Mesothelial cell of epicardium (in vitro differentiated cells): ENCODE data around the gene IRF8. TPM values are rescaled to one million over a fixed set of nuclear protein-coding genes. Genes with fewer than 3 reads are reported as not detected.
A peak's percentile ranks its signal among the peaks of the same experiment; 100 is the strongest.

Experiments used
- DNase-seq, 2 experiments: peaks; one replicate each; pipeline ENCODE4 v3.0.0; 2021; ENCODE audit warnings: low spot score in 2 of 2; ENCODE audit not compliant: unreplicated experiment in 2 of 2
- H3K27ac Mint-ChIP-seq: 2 replicates; pipeline ENCODE4 v1.8.0; 2021; ENCODE audit warnings: mixed read lengths
- H3K27me3 Mint-ChIP-seq: 2 replicates; pipeline ENCODE4 v1.8.0; 2021; ENCODE audit warnings: low read depth, mixed read lengths
- H3K36me3 Mint-ChIP-seq: 2 replicates; pipeline ENCODE4 v1.8.0; 2021; ENCODE audit warnings: mixed read lengths
- H3K4me1 Mint-ChIP-seq: 2 replicates; pipeline ENCODE4 v1.8.0; 2021; ENCODE audit warnings: mixed read lengths
- H3K4me3 Mint-ChIP-seq: 2 replicates; pipeline ENCODE4 v1.8.0; 2021; ENCODE audit warnings: mild to moderate bottlenecking, moderate library complexity, mixed read lengths
- H3K9me3 Mint-ChIP-seq: 2 replicates; pipeline ENCODE4 v1.8.0; 2021; ENCODE audit warnings: mixed read lengths
- total RNA-seq: library from RNA; stranded (reverse); gene quantifications from 3 replicates; pipeline ENCODE4 v1.2.1, GENCODE V29; 2021
- TF ChIP-seq, protein P1 (sequence below): fragments of 200-600 bp; sonication (generic); IDR thresholded peaks from one replicate; pipeline ENCODE4 v1.5.0; 2021; ENCODE audit warnings: antibody characterized with exemption; ENCODE audit not compliant: unreplicated experiment

Gene IRF8
- total RNA-seq, 1 donor from 2014 or later: 5.8 TPM

DNA sequence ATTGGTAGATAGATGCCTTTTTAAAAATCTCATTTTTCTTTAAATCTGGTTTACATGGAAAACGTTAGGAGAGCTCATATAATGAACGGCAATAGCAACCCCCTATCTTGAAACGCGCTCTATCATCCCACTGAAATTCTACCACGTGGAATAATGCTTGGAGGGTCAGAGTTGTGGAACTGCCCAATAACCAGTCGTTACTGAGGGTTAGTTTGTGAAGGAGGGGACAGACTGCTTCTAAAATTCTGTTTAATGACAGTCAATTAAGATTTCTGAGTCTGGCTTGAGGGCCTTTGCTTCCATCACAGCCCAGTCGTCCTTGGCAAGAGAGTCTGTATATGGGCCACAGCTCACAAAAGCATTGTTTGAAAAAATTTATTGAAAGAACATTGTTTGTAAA lies 482 bp downstream of the IRF8 start:
- Mint-ChIP-seq H3K4me3 (peak overlapping the region; percentile 71), H3K9me3 (no peaks in the 10 kb centered on the region), H3K27me3 (peaks cover 65% of the 10 kb centered on the region), H3K4me1 (peaks cover 14% of the 10 kb centered on the region), H3K27ac (no peak overlapping the region), H3K36me3 (peaks cover under 1% of the 10 kb centered on the region)
- TF ChIP-seq, protein P1, sequence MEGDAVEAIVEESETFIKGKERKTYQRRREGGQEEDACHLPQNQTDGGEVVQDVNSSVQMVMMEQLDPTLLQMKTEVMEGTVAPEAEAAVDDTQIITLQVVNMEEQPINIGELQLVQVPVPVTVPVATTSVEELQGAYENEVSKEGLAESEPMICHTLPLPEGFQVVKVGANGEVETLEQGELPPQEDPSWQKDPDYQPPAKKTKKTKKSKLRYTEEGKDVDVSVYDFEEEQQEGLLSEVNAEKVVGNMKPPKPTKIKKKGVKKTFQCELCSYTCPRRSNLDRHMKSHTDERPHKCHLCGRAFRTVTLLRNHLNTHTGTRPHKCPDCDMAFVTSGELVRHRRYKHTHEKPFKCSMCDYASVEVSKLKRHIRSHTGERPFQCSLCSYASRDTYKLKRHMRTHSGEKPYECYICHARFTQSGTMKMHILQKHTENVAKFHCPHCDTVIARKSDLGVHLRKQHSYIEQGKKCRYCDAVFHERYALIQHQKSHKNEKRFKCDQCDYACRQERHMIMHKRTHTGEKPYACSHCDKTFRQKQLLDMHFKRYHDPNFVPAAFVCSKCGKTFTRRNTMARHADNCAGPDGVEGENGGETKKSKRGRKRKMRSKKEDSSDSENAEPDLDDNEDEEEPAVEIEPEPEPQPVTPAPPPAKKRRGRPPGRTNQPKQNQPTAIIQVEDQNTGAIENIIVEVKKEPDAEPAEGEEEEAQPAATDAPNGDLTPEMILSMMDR: no peak
- DNase-seq: no peak

DNA sequence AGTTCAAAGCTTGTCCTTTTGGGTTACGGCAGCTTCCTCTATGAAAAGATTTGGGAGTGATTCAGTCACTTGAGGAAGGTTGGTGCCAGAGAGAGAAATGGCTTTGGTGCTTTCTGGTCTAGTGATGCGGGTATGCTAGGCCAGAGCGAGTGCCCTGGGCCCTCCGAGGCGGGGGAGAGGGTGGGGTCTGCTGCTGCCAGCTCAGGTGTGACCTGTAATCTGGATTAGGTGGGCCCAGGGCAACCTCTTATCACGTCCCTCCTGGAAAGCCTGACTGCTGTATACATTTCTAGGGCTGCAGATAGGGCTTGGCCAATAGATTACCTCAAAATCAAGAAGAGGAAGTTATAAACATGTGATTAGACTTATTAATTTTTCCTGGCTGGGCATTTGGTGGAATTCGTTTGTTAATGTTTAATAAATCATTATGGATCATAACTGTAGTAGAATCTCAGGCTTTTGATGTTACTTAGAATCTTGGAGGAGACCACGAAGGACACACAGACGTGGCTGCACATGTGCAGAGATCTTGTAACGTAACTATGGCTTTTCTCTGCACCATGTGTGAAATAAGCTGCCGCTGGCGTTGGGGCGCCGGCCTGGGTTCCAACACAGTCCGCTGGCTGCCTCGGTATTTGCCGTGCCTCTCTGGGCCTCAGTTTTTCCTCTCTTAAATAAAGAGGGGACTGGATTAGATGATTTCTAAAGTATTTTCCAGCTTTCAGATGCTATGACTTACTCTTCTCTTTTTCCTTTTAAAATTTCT lies 1.2 kb downstream of the IRF8 start:
- Mint-ChIP-seq H3K27ac (no peak overlapping the region), H3K4me3 (peak overlapping the region; percentile 10), H3K4me1 (peaks cover 14% of the 10 kb centered on the region), H3K9me3 (no peaks in the 10 kb centered on the region), H3K36me3 (peaks cover 6% of the 10 kb centered on the region), H3K27me3 (peaks cover 57% of the 10 kb centered on the region)
- TF ChIP-seq, protein P1: no peak
- DNase-seq: no peak

DNA sequence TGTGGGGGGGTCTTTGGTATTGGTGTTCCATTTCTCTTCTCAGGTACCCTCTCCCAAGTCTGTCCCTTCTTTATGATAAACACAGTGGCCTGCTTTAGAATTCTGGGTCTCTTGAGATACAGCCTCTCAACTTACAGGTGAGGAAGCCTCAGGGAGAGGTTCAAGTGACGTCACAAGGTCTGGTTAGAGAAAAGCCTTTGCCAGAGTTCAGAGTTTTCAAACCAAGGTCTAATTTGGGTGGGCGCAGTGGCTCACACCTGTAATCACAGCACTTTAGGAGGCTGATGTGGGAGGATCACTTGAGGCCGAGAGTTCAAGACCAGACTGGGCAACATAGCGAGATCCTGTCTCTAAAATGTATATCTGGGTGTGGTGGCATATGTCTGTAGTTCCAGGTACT lies 2.1 kb downstream of the IRF8 start:
- Mint-ChIP-seq H3K27me3 (peaks cover 48% of the 10 kb centered on the region), H3K27ac (no peak overlapping the region), H3K36me3 (peaks cover 10% of the 10 kb centered on the region), H3K4me3 (no peak overlapping the region), H3K4me1 (peaks cover 14% of the 10 kb centered on the region), H3K9me3 (peaks cover 6% of the 10 kb centered on the region)
- no peak for DNase-seq
- TF ChIP-seq, protein P1: no peak

DNA sequence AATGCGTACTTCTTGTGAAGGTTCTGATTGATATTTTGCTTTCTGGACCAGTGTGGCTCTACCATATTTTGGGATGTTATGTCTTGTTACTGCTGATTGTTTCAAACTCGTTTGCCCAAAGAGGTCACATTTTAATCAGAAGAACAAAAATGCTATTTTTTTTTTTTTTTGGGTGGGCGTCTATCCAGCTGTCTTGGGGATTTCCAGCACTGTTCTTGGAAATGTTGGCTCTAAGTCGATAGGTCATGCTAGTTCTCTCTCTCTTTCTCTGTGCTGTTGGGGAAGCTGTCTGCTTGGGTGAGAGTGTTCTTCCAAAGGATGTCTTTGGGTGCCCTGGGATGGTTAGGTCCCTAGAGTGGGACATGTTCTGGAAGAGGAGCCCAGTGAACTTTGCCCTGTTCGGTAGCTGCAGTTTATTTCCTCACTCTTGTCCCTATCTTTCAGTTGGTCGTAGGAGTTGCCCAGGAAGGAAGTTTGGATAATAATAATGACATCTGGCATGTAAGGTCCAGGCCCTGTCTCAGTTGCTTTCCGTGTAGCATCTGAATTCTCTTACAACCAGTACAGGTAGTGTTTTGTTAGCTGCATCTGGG lies 2.9 kb downstream of the IRF8 start:
- DNase-seq: no peak
- TF ChIP-seq, protein P1: no peak
- Mint-ChIP-seq H3K27ac (no peak overlapping the region), H3K9me3 (peaks cover 12% of the 10 kb centered on the region), H3K4me3 (no peak overlapping the region), H3K36me3 (peaks cover 16% of the 10 kb centered on the region), H3K27me3 (peaks cover 42% of the 10 kb centered on the region), H3K4me1 (peaks cover 14% of the 10 kb centered on the region)

DNA sequence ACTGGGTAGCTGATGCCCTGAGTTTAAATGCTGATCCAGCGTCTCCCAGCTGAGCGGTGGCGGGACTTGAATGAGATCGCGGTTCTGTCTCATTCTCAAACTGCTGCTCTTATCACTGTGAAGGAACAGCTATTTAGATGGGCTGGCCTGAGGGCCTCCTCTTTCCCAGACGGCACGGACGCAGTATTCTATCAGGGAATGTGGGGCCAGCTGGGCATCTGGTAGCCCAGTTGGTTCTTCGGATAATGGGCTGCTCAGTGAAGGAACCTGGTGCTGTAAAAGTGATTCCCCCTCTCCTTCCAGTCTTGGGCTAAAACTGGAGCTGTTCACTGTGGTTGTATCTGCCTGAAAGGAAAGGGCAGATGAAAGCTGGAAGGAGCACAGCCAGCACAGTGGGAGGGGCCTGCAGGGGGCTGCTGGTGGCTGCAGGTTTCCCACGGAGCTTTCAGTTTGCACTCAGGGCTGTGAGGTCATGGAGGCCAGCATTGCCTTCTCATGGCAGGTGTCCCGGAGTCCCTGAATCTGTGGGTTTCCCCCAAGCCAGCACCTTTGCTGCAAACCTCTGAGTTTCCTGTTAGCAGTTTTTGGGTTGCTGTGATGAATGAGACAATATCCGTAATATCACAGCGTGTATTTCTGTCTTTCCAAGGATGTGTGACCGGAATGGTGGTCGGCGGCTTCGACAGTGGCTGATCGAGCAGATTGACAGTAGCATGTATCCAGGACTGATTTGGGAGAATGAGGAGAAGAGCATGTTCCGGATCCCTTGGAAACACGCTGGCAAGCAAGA lies 3.6 kb downstream of the IRF8 start:
- Mint-ChIP-seq H3K4me1 (peaks cover 14% of the 10 kb centered on the region), H3K4me3 (no peak overlapping the region), H3K9me3 (peaks cover 12% of the 10 kb centered on the region), H3K36me3 (peaks cover 16% of the 10 kb centered on the region), H3K27me3 (peaks cover 35% of the 10 kb centered on the region), H3K27ac (no peak overlapping the region)
- TF ChIP-seq, protein P1: no peak
- DNase-seq: no peak
